Stimulated activated CD8-positive, alpha-beta memory T cell treated with anti-CD3 and anti-CD28 coated beads, Interleukin-7, amount 100 ng/mL, for 48 hours (primary cell): Measurements from ENCODE around the gene SUV39H1.
"Not testable (repeated sequence)": the region's sequence is repeated elsewhere in the genome, so short reads cannot be mapped to it uniquely, and the experiment has no call there.

Experiments
- DNase-seq, 2 donors: peaks; one replicate each; pipeline ENCODE4 v3.0.0-alpha.2; 2020; ENCODE audit warnings: low read depth in 1 of 2; ENCODE audit errors: extremely low read depth in 1 of 2

The SUV39H1 gene

DNA sequence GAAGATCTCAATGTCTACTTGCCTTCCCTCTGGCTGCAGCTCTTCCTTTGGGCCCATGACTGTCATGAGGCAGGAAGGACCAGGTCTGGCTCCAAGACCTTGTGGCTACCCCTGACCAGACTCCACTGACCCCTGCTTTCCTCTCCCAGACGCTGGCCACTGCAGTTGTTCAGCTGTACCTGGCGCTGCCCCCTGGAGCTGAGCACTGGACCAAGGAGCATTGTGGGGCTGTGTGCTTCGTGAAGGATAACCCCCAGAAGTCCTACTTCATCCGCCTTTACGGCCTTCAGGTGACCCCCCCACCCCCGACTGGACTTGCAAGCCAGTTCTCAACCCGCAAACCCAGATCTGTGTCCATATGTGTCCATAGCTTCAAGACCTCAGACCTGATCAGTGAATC, 12.4 kb upstream of the SUV39H1 start:
- DNase-seq: no peak

DNA sequence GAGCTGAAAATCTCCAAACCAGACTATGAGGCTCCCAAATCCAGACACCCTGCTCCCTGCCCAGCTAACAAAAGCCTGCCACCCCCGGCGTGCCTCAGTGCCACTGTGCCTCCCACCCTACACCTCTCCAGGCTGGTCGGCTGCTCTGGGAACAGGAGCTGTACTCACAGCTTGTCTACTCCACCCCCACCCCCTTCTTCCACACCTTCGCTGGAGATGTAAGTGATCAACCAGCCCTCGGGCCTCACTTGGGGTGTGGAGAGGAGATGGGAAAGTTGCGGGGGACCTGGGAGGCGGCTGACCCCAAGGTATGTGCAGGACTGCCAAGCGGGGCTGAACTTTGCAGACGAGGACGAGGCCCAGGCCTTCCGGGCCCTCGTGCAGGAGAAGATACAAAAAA, 11.1 kb upstream of the SUV39H1 start:
- DNase-seq: no peak

DNA sequence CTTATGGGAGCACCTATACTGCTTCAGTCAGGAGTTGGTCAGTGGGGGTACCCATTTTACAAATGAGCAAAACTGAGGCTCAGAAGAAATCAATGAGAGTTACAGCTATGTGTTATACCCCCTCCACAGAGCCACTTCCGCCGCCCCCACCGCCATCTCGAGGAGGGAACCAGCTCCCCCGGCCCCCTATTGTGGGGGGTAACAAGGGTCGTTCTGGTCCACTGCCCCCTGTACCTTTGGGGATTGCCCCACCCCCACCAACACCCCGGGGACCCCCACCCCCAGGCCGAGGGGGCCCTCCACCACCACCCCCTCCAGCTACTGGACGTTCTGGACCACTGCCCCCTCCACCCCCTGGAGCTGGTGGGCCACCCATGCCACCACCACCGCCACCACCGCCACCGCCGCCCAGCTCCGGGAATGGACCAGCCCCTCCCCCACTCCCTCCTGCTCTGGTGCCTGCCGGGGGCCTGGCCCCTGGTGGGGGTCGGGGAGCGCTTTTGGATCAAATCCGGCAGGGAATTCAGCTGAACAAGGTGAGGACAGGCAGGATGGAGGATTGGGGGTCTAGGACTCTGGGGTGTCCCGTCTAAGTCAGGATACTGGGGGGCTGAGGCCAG, 7.9 kb upstream of the SUV39H1 start:
- no peak for DNase-seq

DNA sequence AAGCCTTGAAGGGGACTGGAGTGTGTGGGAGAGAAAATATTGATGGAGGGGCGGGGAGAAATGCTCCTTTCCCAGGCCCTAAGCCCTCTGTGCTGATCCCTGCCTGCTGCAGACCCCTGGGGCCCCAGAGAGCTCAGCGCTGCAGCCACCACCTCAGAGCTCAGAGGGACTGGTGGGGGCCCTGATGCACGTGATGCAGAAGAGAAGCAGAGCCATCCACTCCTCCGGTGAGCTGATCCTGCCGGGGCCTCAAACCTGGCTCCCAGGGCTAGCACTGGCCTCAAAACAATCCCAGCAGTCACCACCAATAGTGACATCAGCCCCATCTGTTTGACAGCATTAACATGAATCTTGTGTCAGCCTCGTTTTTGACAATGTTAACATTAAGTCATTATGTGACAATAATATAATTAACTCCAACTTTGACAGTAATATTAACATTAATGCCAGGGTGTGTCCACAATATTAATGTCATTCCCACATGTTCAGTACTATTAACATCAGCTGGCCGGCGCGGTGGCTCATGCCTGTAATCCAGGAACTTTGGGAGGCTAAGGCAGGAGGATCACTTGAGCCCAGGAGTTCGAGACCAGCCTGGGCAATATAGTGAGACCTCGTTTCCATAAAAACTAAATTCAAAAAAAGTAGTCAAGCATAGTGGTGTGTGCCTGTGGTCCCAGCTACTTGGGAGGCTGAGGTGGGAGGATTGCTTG, 7.2 kb upstream of the SUV39H1 start:
- DNase-seq: no peak

DNA sequence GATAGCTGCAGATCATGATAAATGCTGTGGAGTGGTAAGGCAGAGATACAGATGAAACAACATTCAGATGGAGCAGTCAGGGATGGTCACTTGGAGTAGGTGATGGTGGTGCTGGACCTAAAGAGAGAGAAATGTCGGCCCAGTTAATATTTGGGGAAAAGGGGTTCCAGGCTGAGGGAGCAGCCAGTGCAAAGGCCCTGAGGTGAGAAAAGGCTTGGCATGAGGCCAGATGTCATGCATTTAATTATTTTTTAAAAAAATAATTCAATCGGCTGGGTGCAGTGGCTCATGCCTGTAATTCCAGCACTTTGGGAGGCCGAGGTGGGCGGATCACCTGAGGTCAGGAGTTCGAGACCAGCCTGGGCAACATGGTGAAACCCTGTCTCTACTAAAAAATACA, 4.8 kb upstream of the SUV39H1 start:
- DNase-seq: not testable (repeated sequence)

DNA sequence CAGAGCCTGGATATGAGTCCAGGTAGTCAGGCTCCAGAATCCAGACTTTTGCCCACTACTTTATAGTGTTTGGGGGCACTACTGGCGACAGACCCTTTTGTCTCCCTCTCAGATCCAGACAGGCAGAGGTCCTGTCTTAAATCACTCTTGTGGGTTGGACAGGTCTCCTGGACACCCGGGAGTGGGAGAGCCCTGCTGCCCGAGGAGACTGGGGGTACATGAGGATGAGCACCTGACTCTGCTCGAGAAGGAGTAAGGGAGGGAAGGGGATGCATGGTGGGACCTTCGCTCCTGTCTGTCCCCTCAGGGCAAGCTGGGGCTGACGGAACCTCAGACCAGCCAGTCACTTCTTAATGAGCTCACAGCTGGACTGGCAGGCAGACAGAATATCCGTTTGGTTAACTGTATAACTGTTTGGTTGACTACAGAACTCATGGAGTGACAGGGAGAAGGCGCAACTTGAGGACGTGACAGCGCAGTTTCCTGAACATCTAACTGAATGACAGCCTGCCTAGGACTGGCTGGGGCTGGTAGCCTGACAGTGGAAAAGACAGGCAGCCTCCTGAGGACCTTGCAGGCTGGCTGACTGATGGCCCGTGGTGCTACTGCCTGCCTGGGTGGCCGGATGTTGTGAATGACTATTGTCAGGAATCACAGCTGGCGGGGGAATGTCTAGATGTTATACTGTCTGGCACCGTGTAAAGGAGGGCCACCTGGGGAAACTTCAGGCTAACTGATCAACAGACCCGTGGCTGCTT, 1.6 kb upstream of the SUV39H1 start:
- DNase-seq: no peak

DNA sequence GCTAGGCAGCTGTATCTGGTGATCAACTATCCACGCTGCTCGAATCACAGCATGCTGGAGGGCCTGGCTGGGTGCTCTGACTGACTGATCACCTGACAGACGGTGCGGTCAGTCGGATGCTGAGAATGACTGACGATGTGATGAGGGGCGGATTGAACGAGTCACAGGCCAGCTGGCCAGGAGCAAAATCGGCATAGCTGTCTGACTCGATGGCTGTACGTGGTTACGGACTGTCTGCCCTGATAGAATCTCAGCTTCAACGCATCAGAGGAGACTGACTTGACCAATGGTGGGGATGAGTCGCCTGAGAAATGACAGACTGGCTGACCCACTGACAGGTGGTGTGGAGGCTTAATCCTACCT, 1.0 kb upstream of the SUV39H1 start:
- no peak for DNase-seq

DNA sequence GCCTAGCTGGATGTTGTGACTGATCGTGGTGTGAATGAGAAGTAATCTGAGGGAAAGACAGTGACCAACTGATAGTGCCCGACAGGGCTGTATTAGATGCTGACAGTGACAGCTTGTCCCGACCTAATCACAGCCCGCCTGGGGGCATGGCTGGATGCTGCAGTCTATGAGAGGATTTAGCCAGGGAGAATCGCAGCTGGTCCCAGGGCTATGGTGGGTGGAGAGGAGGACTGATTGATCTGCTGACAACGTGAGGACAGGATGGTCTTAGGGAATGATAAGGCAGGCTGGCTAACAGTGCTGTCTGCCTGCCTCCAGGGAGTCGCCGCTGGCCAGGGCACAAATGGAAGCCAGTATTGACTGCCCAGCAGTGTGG, 621 bp upstream of the SUV39H1 start:
- no peak for DNase-seq

DNA sequence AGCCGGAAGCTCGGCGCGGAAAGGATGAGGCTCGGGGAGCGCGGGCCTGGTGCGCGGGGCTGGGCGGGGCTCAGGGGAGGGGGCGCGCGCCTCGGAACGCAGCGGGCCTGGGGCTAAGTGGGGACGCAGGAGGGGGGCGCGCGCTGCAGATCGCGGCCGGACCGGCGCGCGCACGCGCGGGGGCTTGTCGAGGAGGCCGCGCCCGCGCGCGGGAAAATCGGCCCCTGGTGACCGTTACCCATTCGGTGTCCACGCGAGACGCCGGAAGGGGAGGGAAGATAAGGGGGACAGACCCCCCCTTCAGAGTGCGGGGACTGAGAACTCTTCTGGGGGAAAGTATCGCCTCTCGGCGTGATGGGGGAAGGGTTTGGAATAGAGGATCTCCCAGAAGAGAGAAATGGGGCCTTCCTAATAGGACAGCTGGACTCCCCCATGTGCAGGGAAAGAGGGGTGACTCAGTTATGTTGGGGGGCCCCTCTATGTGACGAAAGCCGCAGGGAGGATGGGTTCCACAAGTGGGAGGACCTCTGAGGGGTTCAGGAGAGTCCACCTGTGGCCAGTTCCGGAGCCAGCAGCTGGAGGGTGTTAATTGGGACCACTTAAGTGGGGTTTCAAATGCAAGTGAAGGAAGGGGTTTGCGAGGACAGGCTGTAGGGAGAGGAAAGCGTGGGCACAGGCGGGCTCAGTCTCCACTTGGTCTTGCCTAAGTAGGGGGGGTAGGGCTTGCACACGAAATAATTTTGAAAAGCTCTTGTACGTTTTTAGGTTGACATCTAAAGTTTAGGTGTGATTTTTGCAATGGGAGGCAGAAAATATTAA, 584 bp downstream of the SUV39H1 start:
- DNase-seq: no peak

DNA sequence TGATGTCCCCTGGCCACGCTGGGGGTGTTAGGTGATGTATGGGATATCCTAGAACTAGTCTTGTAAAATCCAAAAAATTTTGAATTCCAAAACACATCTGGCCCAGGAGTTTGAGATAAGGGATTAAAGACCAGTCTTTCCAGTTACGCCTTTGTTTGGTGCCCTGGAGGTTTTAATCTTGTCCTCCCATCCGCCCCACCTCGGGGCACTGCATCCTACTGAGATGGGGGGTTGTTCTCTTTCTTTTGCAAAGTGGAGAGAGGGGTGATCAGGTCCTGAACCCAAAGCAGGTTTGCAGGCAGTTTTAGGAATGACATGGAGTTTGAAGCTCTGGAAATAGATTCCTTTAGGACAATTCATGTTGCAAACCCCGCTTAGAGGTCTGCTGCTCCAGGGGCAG, 1.8 kb downstream of the SUV39H1 start:
- no peak for DNase-seq

DNA sequence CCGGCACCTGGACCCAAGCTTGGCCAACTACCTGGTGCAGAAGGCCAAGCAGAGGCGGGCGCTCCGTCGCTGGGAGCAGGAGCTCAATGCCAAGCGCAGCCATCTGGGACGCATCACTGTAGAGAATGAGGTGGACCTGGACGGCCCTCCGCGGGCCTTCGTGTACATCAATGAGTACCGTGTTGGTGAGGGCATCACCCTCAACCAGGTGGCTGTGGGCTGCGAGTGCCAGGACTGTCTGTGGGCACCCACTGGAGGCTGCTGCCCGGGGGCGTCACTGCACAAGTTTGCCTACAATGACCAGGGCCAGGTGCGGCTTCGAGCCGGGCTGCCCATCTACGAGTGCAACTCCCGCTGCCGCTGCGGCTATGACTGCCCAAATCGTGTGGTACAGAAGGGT, 3.7 kb downstream of the SUV39H1 start:
- DNase-seq: no peak

DNA sequence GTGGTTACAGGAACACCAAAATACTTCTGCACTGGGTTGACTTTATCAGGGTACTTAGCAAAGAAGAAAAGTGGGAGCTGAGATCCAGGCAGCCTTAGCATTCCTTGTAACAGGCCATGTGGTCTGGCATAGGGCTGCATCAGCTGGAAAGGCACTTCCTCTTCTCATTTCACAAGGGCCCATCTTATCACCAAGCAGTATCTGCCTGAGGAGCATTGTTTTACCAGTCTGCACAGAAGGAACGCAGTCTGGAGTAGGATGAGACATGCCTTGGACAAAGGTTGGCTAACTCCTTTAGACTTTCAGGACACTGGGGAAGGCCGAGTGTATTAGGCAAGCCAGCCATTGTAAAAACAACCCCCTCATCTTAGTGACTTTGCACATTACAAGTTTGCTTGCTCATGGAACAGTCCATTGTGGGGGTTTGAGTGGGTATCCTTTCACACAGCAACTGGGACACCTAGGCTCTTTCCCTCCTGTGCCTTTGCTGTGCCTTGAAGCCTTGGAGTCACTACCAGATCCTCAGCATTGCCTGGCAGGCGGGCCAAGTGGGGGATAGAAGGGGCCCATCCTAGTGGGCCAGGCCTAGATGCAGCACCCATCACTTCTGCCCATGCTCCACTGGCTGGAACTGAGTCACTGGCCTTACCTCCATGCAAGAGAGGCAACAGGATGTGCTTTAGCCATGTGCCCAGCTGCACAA, 4.6 kb downstream of the SUV39H1 start:
- no peak for DNase-seq

DNA sequence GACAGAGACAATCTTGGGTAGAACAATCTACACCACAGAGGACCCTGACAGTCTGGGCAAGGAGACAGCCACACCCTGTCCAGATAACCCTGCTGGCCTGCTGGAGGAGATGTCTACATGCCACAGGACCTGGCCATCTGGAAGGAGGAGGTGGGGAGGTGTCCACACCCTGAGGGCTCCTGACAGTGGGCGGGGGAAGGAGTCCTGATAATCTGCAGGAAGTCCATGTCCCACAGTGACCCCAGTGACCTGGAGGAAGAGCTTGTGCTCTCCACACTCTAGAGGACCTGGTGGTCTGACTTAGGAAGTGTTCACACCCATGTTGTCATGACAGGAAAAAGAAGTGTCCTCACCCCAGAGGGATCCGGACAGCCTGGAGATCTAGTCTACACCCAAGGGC, 5.5 kb downstream of the SUV39H1 start:
- DNase-seq: no peak

DNA sequence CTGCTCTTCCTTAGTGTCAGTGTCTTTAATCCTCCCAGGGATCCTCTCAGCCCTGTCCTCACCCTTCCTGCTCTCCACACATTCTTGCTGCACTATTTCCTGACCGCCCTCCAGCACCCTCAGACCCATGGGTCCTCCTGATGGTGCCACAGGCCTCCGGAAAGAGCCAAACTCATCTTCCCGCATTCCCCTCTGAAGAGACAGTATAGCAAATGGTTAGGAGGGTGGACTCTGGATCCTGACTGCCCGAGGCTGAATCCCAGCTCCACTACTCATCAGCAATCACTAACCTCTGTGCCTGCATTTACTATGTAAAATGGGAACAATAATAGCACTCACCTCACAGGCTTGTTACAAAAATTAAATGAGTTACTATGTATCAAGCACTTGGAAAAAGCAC, 6.2 kb downstream of the SUV39H1 start:
- no peak for DNase-seq

DNA sequence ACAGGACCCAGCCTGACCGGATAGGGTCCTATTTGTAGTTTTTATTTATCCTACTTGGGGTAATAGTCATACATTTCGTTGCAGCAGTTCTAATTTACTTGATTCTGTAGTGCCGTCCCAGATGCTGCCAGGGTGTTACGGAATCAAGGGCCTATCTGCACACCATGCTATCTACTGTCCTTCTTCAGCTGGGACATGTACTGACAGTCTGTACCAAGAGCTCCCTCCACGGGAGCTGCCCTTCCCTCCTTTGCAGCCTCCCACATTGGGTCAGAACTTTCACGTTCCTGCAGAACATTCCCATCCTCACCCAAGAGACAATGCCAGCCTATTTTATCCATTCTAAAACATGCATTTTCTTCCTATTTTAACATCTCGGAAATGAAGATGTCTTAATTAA, 6.7 kb downstream of the SUV39H1 start:
- no peak for DNase-seq

DNA sequence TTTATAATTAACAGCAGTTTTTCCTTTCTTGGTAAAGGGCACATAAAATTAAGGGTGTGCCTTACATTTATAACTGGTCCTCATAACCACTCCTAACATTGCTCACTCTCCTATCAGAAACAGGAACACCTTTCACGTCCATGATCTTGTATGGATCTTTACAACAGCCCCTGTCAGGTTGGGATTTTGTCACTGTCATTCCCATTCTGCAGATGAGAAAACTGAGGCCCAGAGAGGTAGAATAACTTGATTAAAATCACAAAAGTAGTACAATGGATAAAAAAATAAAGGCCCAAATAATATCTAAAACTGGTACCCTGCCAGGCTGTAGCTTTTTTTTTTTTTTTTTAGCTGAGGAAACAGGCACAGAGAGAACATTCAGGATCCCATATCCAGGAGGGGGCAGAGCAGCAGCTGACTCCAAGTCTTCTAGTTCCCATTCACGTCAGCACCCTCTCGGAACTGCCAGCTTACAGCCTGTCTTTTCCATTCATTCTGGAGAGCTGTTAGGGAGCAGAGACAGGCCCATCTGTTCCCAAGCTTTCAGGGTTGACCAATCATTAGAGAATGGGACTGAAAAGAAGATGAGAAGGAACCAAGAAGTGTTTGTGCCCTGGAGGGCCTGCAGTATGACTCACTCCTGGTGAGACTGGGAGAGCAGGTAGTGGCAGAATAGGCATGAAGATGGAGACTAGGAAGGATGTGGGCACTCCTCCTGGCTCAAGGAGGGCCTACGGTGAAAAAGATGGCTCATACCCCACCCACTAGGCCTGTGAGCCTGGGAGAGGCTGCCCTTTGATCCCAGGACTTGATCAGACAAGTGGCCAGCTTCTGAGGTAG, 7.3 kb downstream of the SUV39H1 start:
- no peak for DNase-seq

DNA sequence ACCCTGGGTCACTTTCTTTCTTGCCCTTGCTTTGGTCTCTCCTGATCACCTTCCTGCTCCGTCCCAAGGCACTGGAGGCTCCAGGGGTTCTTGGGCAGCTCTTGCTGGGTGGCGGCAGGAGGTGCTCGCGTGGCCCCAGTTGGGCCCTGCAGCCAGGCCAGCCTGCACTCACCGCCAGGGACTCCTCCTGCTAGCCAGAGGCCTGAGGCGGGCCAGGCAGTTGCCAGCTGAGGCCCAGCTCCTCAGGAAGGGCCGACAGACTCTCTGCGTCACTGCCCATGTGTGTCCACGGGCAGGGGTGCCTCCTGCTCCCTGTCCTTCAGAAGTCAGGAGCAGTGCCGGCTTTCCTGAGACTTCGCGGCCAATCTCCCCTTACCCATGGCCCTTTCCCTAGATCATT, 9.3 kb downstream of the SUV39H1 start:
- no peak for DNase-seq

DNA sequence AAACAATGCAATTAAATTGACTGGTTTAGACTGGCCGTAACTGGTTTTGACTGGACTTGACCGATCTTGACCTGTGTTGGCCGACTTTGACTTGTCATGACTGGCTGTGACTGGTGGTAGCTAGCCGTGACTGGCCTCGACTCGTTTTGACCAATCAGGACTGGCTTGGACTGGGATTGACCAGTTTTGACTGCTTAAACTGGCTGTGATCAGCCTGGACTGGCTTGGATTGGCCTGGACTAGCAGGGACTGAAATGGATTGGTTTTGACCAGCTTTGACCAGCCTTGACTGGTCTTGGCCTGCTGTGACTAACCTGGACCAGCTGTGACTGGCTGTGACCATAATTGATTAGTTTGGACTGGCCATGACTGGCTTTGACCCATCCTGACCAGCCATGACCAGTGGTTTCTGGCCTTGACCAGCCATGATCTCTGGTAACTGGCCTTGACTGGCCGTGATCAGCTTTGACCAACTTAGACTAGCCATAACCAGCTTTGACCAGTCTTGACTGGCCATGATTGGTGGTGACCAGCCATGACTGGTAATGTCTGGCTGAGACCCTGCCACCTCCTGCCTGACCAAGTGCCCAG, 13.1 kb downstream of the SUV39H1 start:
- DNase-seq: no peak

DNA sequence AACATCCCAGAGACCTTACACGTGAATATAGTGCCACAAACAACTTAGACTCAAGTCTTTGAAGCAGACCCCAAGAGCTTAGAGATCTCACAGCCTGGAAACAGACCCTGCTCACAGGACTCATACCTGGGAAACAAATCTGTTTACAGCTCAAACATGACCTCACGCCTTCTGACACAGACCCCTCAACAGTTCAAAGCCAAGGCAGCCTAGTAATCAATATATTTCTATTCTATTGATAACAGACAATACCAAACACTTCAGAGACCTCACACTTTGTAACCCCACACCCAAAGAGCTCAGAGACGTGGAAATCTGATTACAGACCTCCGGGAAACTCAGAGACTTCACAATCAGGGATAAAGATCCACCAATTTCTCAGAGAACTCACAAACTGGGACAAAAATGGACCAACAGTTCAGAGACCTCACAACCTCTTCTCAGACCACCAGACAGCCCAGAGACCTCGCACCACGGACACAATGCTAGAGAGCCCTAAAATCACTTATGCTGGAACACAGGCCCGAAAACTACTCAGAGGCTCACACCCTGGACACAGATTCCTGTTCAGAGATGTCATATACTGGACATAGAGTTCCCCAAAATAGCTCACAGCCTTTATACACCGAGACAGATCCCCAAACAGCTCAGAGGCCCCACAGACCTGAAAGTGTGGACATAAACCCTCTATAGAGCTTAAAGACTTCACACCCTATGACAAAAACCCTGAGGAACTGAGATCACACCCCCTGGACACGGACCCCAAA, 14.8 kb downstream of the SUV39H1 start:
- no peak for DNase-seq
